MM.1S (cell line): ENCODE measurements around the gene SNAPC4.

Experiments
- DNase-seq: peaks from one replicate; pipeline ENCODE4 v3.0.0-alpha.2; 2015
- H2AFZ ChIP-seq: fragments of 300-600 bp; sonication (generic); 2 replicates; pipeline ENCODE4 v1.6.0; 2016; ENCODE audit warnings: antibody characterized with exemption, low read length
- H3F3A ChIP-seq: fragments of 300-600 bp; sonication (generic); 2 replicates; pipeline ENCODE4 v1.6.1; 2016; ENCODE audit warnings: mild to moderate bottlenecking, antibody characterized with exemption, low read length, moderate library complexity, mixed read lengths; ENCODE audit not compliant: insufficient read depth
- H3K27ac ChIP-seq: fragments of 300-600 bp; sonication (generic); 2 replicates; pipeline ENCODE4 v1.5.1; 2016; ENCODE audit warnings: mild to moderate bottlenecking, low read length
- H3K27me3 ChIP-seq: fragments of 300-600 bp; sonication (generic); replicated peaks from 2 replicates; pipeline ENCODE4 v1.6.0; 2016; ENCODE audit warnings: low read length; ENCODE audit not compliant: insufficient read depth
- H3K36me3 ChIP-seq: fragments of 300-600 bp; sonication (generic); replicated peaks from 2 replicates; pipeline ENCODE4 v1.6.1; 2016; ENCODE audit warnings: mild to moderate bottlenecking, low read length, mixed read lengths; ENCODE audit not compliant: insufficient read depth
- H3K4me1 ChIP-seq: fragments of 300-600 bp; sonication (generic); 2 replicates; pipeline ENCODE4 v1.6.1; 2016; ENCODE audit warnings: low read length, mixed read lengths
- H3K4me2 ChIP-seq: fragments of 300-600 bp; sonication (generic); 2 replicates; pipeline ENCODE4 v1.6.0; 2016; ENCODE audit warnings: low read depth, low read length
- H3K4me3 ChIP-seq: fragments of 300-600 bp; sonication (generic); 2 replicates; pipeline ENCODE4 v1.5.1; 2016; ENCODE audit warnings: low read length, mixed read lengths
- H3K79me2 ChIP-seq: fragments of 300-600 bp; sonication (generic); 2 replicates; pipeline ENCODE4 v1.6.1; 2016; ENCODE audit warnings: mixed run types, low read length, mixed read lengths
- H3K9ac ChIP-seq: fragments of 300-600 bp; sonication (generic); 2 replicates; pipeline ENCODE4 v1.6.1; 2016; ENCODE audit warnings: low read length, mixed read lengths
- H3K9me2 ChIP-seq: fragments of 300-600 bp; sonication (generic); replicated peaks from 2 replicates; pipeline ENCODE4 v1.6.1; 2016; ENCODE audit warnings: mild to moderate bottlenecking, low read length, mixed read lengths; ENCODE audit not compliant: insufficient read depth
- H3K9me3 ChIP-seq: fragments of 300-600 bp; sonication (generic); replicated peaks from 2 replicates; pipeline ENCODE4 v1.6.1; 2016; ENCODE audit warnings: mild to moderate bottlenecking, low read length, mixed read lengths; ENCODE audit not compliant: insufficient read depth
- H4K20me1 ChIP-seq: fragments of 300-600 bp; sonication (generic); 2 replicates; pipeline ENCODE4 v1.6.1; 2016; ENCODE audit warnings: mild to moderate bottlenecking, low read length, moderate library complexity, mixed read lengths; ENCODE audit not compliant: insufficient read depth
- EZH2 ChIP-seq: fragments of 300-600 bp; sonication (generic); optimal IDR thresholded peaks from 2 replicates; pipeline ENCODE3; 2017; ENCODE audit warnings: low read depth, mild to moderate bottlenecking, antibody characterized with exemption, low read length, mixed read lengths
- EZH2phosphoT487 ChIP-seq: fragments of 300-600 bp; sonication (generic); IDR thresholded peaks from 2 replicates; pipeline ENCODE4 v1.6.1; 2018; ENCODE audit warnings: antibody characterized with exemption, low read length
- TF ChIP-seq, protein P1 (sequence below): fragments of 300-600 bp; sonication (generic); IDR thresholded peaks from 2 replicates; pipeline ENCODE4 v1.5.1; 2016; ENCODE audit warnings: antibody characterized with exemption, low read length, mixed read lengths

SNAPC4 gene

DNA sequence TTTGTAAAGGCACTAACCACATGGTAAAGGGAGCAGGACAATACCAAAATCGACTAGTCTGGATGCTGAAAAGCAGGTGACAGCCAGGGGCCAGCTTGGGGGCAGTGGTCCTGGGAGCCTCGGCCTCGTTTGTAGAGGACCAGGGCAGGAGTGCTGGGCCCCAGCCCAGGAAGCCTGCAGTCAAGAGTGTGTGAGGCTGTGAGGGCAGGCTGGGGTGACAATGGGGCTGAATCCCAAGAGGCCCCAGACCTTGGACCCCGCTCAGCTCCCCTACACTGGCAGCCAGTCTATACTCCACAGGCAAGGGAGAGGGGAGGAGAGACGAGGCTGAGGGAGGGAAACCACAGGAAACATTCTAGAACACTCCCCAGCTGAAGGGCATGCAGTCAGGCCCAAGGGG, 42.3 kb upstream of the SNAPC4 start:
- Histone ChIP-seq H3K36me3 (no peaks in the 10 kb centered on the region), H3K4me3 (no peak overlapping the region), H3K4me2 (no peak overlapping the region), H3K27me3 (no peaks in the 10 kb centered on the region), H3K9me3 (no peaks in the 10 kb centered on the region), H3K79me2 (peaks cover 20% of the 10 kb centered on the region), H3K4me1 (peaks cover 5% of the 10 kb centered on the region; the same call in 1 of the 2 replicates), H3F3A (peaks cover 9% of the 10 kb centered on the region), H4K20me1 (no peaks in the 10 kb centered on the region), H3K9me2 (no peaks in the 10 kb centered on the region), H3K9ac (no peak overlapping the region), H2AFZ (no peak overlapping the region), H3K27ac (no peak overlapping the region)
- DNase-seq, result no peak
- TF ChIP-seq, protein P1, sequence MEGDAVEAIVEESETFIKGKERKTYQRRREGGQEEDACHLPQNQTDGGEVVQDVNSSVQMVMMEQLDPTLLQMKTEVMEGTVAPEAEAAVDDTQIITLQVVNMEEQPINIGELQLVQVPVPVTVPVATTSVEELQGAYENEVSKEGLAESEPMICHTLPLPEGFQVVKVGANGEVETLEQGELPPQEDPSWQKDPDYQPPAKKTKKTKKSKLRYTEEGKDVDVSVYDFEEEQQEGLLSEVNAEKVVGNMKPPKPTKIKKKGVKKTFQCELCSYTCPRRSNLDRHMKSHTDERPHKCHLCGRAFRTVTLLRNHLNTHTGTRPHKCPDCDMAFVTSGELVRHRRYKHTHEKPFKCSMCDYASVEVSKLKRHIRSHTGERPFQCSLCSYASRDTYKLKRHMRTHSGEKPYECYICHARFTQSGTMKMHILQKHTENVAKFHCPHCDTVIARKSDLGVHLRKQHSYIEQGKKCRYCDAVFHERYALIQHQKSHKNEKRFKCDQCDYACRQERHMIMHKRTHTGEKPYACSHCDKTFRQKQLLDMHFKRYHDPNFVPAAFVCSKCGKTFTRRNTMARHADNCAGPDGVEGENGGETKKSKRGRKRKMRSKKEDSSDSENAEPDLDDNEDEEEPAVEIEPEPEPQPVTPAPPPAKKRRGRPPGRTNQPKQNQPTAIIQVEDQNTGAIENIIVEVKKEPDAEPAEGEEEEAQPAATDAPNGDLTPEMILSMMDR, result no peak
- TF ChIP-seq EZH2phosphoT487 (no peak), EZH2 (no peak)

DNA sequence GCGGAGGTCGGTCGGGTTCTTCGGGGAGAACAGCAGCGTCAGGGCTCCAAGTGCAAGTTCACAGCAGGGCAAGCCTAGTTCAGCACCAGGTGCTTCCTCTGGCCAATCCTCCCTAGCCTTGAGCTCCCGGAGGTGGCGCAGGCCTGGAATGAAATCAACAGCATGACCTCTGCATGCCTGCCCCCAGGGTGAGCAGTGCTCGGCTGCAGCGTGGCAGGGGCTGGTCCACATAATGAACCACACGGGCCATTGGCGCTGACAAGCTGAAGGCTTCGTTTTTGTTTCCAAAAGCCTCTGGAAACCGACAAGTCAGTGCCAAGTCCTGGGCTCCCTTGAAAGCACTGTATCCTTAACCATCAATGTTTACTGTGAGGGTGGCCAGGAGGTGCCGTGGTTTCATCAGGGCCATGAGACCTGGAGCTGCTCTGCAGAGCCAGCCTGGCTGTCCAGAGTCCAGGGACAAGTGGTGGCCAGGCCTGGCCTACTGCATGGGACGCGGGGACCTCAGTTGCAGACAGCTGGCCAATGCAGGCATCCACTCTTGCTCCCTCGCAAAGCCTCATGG, 41.8 kb upstream of the SNAPC4 start:
- Histone ChIP-seq H3K9ac (no peak overlapping the region), H3K79me2 (peaks cover 25% of the 10 kb centered on the region), H2AFZ (no peak overlapping the region), H3K4me2 (no peak overlapping the region), H3K4me3 (no peak overlapping the region), H3K4me1 (peaks cover 8% of the 10 kb centered on the region; the same call in 1 of the 2 replicates), H3F3A (peaks cover 9% of the 10 kb centered on the region), H3K36me3 (no peaks in the 10 kb centered on the region), H3K27ac (no peak overlapping the region), H4K20me1 (no peaks in the 10 kb centered on the region), H3K9me3 (no peaks in the 10 kb centered on the region), H3K27me3 (no peaks in the 10 kb centered on the region), H3K9me2 (no peaks in the 10 kb centered on the region)
- no peak for TF ChIP-seq EZH2phosphoT487
- TF ChIP-seq, protein P1, result no peak
- TF ChIP-seq EZH2, result no peak
- DNase-seq, result no peak

GRCh38 chr9:136441191-136441680, 41.3 kb upstream of the SNAPC4 start:
- Histone ChIP-seq H3K4me3 (no peak overlapping the region), H3K9me2 (no peaks in the 10 kb centered on the region), H3F3A (peaks cover 9% of the 10 kb centered on the region), H3K27me3 (no peaks in the 10 kb centered on the region), H3K4me1 (peaks cover 8% of the 10 kb centered on the region; the same call in 1 of the 2 replicates), H3K9me3 (no peaks in the 10 kb centered on the region), H3K79me2 (peaks cover 30% of the 10 kb centered on the region), H3K36me3 (no peaks in the 10 kb centered on the region), H3K9ac (no peak overlapping the region), H3K4me2 (no peak overlapping the region), H4K20me1 (no peaks in the 10 kb centered on the region), H3K27ac (no peak overlapping the region), H2AFZ (no peak overlapping the region)
- TF ChIP-seq EZH2phosphoT487, result no peak
- TF ChIP-seq, protein P1, result no peak
- TF ChIP-seq EZH2, result no peak
- no peak for DNase-seq
